C4-2B (cell line): ENCODE data around the gene SSBP3.

Experiments
- ZFX ChIP-seq: fragments of 450-650 bp; IDR thresholded peaks from 2 replicates; pipeline ENCODE4 v1.6.1; 2017
- TF ChIP-seq, protein P1 (sequence below): fragments of 450-650 bp; conservative IDR thresholded peaks from 2 replicates; pipeline ENCODE4 v1.5.1; 2017; ENCODE audit warnings: mild to moderate bottlenecking

DNA sequence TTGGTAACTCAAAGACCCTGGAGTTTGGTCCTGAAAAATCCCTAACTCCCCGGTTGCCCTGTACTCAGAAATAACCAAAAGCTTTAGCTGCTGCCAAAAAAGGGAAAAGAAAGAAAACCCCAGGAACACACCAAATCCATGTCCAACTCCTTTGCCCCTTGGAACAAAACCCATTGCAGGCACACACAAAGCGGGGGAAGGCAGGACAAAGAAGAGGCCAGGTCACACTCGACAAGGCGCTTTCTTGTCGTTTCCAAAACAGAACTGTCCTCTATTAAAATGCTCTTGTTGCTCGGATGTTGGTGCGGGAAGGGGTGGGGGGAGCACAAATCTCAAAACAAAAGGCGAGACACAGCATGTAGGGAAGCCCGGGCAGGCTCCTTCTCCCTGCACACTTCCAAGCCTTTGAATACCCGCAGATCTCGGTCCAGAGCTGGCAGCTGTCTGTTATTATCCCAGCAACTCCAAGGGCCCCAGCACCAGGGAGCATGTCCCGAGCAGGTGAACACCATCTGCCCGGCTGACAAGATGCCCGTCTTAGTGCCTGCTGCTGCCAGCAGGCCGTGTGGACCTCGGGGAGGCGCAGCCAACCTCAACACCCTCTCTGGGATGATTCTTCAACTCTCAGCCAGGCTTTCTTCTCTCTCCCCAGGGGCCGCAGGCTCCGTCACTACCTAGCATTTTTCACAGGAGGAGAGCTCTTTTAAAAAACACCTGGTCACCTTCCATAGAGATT lies 96.4 kb downstream of the SSBP3 start:
- TF ChIP-seq, protein P1, sequence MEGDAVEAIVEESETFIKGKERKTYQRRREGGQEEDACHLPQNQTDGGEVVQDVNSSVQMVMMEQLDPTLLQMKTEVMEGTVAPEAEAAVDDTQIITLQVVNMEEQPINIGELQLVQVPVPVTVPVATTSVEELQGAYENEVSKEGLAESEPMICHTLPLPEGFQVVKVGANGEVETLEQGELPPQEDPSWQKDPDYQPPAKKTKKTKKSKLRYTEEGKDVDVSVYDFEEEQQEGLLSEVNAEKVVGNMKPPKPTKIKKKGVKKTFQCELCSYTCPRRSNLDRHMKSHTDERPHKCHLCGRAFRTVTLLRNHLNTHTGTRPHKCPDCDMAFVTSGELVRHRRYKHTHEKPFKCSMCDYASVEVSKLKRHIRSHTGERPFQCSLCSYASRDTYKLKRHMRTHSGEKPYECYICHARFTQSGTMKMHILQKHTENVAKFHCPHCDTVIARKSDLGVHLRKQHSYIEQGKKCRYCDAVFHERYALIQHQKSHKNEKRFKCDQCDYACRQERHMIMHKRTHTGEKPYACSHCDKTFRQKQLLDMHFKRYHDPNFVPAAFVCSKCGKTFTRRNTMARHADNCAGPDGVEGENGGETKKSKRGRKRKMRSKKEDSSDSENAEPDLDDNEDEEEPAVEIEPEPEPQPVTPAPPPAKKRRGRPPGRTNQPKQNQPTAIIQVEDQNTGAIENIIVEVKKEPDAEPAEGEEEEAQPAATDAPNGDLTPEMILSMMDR, result no peak
- TF ChIP-seq ZFX, result no peak
